ENCODE data around the gene EXOC2. TPM values are rescaled to one million over a fixed set of nuclear protein-coding genes. Genes with fewer than 3 reads are reported as not detected.

The EXOC2 gene
- total RNA-seq, 4 donors from 2014 or later = 25.6 to 37.1 (median 30.8) TPM

DNA sequence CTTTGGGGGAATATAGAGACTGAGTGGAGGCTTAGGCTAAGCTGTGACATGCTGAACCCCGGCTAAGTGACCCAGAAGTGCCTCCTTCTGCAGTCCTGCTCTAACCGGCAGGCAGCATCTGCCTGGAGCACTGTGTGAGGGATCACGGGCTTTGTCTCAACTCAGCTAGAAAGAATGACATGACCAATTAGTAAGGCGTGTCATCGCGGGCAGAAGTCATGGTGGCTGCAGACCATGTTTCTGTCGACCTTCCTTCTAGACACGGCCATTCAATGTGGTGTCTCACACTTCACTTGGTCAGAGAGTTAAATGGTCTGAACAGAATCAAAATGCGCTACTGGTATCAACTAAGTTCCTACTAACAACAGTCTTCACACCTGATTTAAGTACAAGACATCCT is 71.0 kb downstream of the EXOC2 start:
- H3K4me1 ChIP-seq = no peaks in the 10 kb centered on the region
- peaks cover 0 to 5% of the 10 kb centered on the region in 2 donors for H3K36me3 ChIP-seq
- no peak for DNase-seq
- H3K27ac ChIP-seq = no peak overlapping the region
- WGBS, 2 donors = 94 to 95% methylated on average over 9 of the region's 9 CpGs
- H3K27me3 ChIP-seq = no peaks in the 10 kb centered on the region
- no peak for TF ChIP-seq POLR2A (IDR thresholded peaks at IDR 0.05)
- TF ChIP-seq, protein P1, sequence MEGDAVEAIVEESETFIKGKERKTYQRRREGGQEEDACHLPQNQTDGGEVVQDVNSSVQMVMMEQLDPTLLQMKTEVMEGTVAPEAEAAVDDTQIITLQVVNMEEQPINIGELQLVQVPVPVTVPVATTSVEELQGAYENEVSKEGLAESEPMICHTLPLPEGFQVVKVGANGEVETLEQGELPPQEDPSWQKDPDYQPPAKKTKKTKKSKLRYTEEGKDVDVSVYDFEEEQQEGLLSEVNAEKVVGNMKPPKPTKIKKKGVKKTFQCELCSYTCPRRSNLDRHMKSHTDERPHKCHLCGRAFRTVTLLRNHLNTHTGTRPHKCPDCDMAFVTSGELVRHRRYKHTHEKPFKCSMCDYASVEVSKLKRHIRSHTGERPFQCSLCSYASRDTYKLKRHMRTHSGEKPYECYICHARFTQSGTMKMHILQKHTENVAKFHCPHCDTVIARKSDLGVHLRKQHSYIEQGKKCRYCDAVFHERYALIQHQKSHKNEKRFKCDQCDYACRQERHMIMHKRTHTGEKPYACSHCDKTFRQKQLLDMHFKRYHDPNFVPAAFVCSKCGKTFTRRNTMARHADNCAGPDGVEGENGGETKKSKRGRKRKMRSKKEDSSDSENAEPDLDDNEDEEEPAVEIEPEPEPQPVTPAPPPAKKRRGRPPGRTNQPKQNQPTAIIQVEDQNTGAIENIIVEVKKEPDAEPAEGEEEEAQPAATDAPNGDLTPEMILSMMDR (IDR thresholded peaks at IDR 0.05) = no peak
- H3K9me3 ChIP-seq = no peaks in the 10 kb centered on the region
- H3K4me3 ChIP-seq (replicated peaks in 1 of 3) = no peak overlapping the region
- intact Hi-C loops (cut with DNase I) = no loop called here

DNA sequence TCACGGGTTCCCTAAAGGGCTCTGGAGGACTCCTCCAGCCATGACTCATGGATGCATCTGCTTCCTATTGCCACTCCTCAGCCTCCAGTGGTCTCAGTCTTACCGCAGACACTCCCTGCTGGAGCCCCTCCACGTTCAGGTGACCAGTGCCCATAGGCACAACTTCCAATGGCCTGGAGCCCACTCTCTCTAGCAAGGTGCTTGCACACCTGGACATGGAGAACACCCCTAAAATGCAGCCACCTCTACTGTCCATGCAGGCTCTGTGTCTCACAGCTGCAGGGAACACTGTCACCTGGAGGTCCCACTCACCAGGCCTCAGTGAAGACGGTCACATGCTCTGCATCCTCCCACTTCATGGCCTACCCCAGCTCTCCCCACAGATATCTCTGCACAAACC is 72.0 kb downstream of the EXOC2 start:
- no peak for DNase-seq
- intact Hi-C loops (cut with DNase I) = no loop called here
- Histone ChIP-seq H3K27me3 (no peaks in the 10 kb centered on the region), H3K4me1 (no peaks in the 10 kb centered on the region), H3K4me3 (replicated peaks in 1 of 3) (no peak overlapping the region), H3K9me3 (no peaks in the 10 kb centered on the region), H3K27ac (no peak overlapping the region), H3K36me3 (peaks cover 0 to 5% of the 10 kb centered on the region in 2 donors)
- 93% methylated on average over 2 to 4 of the region's 4 CpGs for WGBS, 2 donors
- TF ChIP-seq, protein P1 (IDR thresholded peaks at IDR 0.05) = no peak
- no peak for TF ChIP-seq POLR2A (IDR thresholded peaks at IDR 0.05)

DNA sequence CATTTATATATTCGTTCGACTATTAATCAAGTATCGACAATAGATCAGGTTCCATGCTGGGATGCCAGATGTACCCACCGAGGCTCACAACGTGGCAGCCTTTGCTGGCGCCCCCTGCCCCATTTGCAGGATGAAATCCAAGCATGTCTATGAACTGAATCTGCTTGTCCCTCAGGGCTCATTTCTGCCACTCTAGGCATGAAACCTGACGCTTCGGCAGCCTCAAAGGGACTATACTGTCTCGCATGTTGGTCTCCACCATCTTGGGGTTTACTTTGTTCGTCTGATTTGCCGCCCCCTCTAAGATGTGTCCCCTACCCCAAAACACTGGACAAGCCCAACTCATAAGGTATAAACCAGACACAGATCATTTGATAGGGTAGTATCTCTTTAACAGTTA is 72.8 kb downstream of the EXOC2 start:
- intact Hi-C loops (cut with DNase I) = no loop called here
- 96 to 97% methylated on average over 11 of the region's 11 CpGs for WGBS, 2 donors
- H3K4me1 ChIP-seq = no peaks in the 10 kb centered on the region
- H3K36me3 ChIP-seq = peaks cover 0 to 5% of the 10 kb centered on the region in 2 donors
- no peaks in the 10 kb centered on the region for H3K27me3 ChIP-seq
- no peak overlapping the region for H3K27ac ChIP-seq
- H3K4me3 ChIP-seq (replicated peaks in 1 of 3) = no peak overlapping the region
- TF ChIP-seq, protein P1 (IDR thresholded peaks at IDR 0.05) = no peak
- no peak for TF ChIP-seq POLR2A (IDR thresholded peaks at IDR 0.05)
- H3K9me3 ChIP-seq = no peaks in the 10 kb centered on the region
- DNase-seq = no peak

DNA sequence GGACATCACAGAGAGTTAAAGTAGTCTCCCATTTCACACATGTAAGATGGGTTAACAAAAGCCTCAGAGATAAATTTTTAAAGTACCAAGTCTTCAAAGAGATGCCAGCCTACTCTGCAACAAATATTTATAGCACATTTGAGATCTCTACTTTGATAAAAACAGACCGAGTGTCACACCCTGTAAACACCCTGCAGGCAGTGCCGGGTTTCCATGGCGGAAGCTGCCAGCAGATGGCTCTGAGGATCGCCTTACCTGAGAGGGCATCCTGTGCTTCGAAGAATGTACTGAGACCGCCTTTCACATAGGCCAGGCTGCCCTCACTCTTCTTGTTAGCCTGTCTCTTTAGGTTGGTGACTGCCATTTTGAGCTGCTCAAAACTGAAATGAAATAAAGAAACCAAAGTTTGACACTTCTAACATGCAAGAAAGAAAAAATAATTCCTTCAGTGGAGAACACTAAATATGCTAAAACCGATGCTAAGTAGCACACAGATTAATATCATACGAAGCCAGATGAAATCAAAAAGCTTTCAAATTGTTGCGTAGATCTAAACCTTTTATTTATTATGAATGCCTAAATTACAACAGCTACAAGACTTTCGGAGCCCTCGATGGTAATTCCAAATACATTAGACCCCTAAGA is 75.4 kb downstream of the EXOC2 start:
- Histone ChIP-seq H3K9me3 (no peaks in the 10 kb centered on the region), H3K4me3 (replicated peaks in 1 of 3) (no peak overlapping the region), H3K27me3 (no peaks in the 10 kb centered on the region), H3K27ac (no peak overlapping the region), H3K4me1 (no peaks in the 10 kb centered on the region), H3K36me3 (peaks cover 0 to 5% of the 10 kb centered on the region in 2 donors)
- intact Hi-C loops (cut with DNase I) = no loop called here
- TF ChIP-seq, protein P1 (IDR thresholded peaks at IDR 0.05) = no peak
- TF ChIP-seq POLR2A (IDR thresholded peaks at IDR 0.05) = no peak
- DNase-seq = no peak
- WGBS, 2 donors = 93 to 94% methylated on average over 11 of the region's 11 CpGs

DNA sequence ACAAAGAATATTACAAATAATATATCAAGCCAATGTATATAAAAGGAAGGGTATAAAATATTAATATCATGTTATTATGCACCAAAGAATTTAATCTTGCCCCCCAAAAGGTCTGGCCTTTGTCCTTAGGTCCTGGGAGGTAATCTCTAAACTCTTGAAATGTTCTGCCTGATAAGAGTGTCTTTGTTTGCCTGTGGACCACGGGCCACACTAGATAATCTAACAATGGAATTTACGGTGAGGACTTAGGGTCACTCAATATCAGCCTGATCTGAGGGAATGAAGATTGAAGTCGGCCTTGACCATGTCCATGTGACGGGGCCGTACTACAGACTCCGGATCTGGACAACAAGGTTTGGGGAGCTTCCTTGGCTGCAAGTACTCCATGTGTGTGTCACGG is 79.0 kb downstream of the EXOC2 start:
- no peaks in the 10 kb centered on the region for H3K4me1 ChIP-seq
- no peaks in the 10 kb centered on the region for H3K27me3 ChIP-seq
- no peak overlapping the region for H3K4me3 ChIP-seq (replicated peaks in 1 of 3)
- H3K27ac ChIP-seq = no peak overlapping the region
- peaks cover 0 to 5% of the 10 kb centered on the region in 2 donors for H3K36me3 ChIP-seq
- intact Hi-C loops (cut with DNase I) = no loop called here
- WGBS, 2 donors = 89 to 91% methylated on average over 7 of the region's 7 CpGs
- H3K9me3 ChIP-seq = no peaks in the 10 kb centered on the region
- TF ChIP-seq, protein P1 (IDR thresholded peaks at IDR 0.05) = no peak
- TF ChIP-seq POLR2A (IDR thresholded peaks at IDR 0.05) = no peak
- DNase-seq = no peak

Measured in thyroid gland (tissue), 4 donors.